PC-3 (cell line): ENCODE data around the gene CERS2. TPM values are rescaled to one million over a fixed set of nuclear protein-coding genes. Genes with fewer than 3 reads are reported as not detected.
A peak's percentile ranks its signal among the peaks of the same experiment; 100 is the strongest.

Experiments
- ATAC-seq: fragments of 200-7000 bp; cut with Tn5 transposase; 2 replicates; pipeline ENCODE4 v1.9.1; 2020; ENCODE audit warnings: mild to moderate bottlenecking, moderate library complexity
- BruUV-seq: library from RNA; stranded (reverse); fragments of 400-500 nt; replicated peaks from 2 replicates; lab custom pipeline; 2021; lab: Mats Ljungman, UMichigan
- CTCF ChIA-PET: fragments of 300-600 bp; sonication (Branson Sonifier 250); formaldehyde crosslinking; loops from one replicate; lab custom pipeline; 2022; ENCODE audit warnings: antibody characterized with exemption; lab: Charles Lee
- POLR2A ChIA-PET: fragments of 300-600 bp; sonication (Branson Sonifier 250); formaldehyde crosslinking; loops from one replicate; lab custom pipeline; 2022; ENCODE audit warnings: antibody characterized with exemption; ENCODE audit not compliant: unreplicated experiment; lab: Charles Lee
- DNase-seq: peaks from one replicate; pipeline ENCODE4 v3.0.0-alpha.2; 2015
- H2AFZ ChIP-seq: fragments of 300-600 bp; sonication (generic); 2 replicates; pipeline ENCODE4 v1.6.0; 2016; ENCODE audit warnings: antibody characterized with exemption, low read length
- H3F3A ChIP-seq: fragments of 300-600 bp; sonication (generic); one replicate; pipeline ENCODE4 v1.6.0; 2017; ENCODE audit warnings: antibody characterized with exemption, low read length, control low read depth, mild to moderate bottlenecking; ENCODE audit not compliant: unreplicated experiment
- H3K27ac ChIP-seq: fragments of 300-600 bp; sonication (generic); 2 replicates; pipeline ENCODE4 v1.5.1; 2016; ENCODE audit warnings: mild to moderate bottlenecking, low read length
- H3K27me3 ChIP-seq: fragments of 300-600 bp; sonication (generic); 2 replicates; pipeline ENCODE4 v1.6.1; 2016; ENCODE audit warnings: low read length, mixed read lengths
- H3K36me3 ChIP-seq: fragments of 300-600 bp; sonication (generic); 2 replicates; pipeline ENCODE4 v1.6.1; 2016; ENCODE audit warnings: low read depth, mixed run types, low read length, mixed read lengths
- H3K4me1 ChIP-seq: fragments of 300-600 bp; sonication (generic); 2 replicates; pipeline ENCODE4 v1.5.1; 2016; ENCODE audit warnings: low read length; ENCODE audit not compliant: insufficient read depth
- H3K4me2 ChIP-seq: fragments of 300-600 bp; sonication (generic); 2 replicates; pipeline ENCODE4 v1.6.0; 2016; ENCODE audit warnings: low read length
- H3K4me3 ChIP-seq: fragments of 300-600 bp; sonication (generic); 2 replicates; pipeline ENCODE4 v1.5.1; 2016; ENCODE audit warnings: mild to moderate bottlenecking, low read length, mixed read lengths
- H3K79me2 ChIP-seq: fragments of 300-600 bp; sonication (generic); 2 replicates; pipeline ENCODE4 v1.6.1; 2017; ENCODE audit warnings: low read length, mixed read lengths
- H3K9ac ChIP-seq: fragments of 300-600 bp; sonication (generic); 2 replicates; pipeline ENCODE4 v1.6.0; 2016; ENCODE audit warnings: mild to moderate bottlenecking, low read length
- H3K9me2 ChIP-seq: fragments of 300-600 bp; sonication (generic); replicated peaks from 2 replicates; pipeline ENCODE4 v1.6.1; 2016; ENCODE audit warnings: mixed run types, low read length, mixed read lengths
- H3K9me3 ChIP-seq: fragments of 300-600 bp; sonication (generic); 2 replicates; pipeline ENCODE4 v1.6.1; 2016; ENCODE audit warnings: low read length, mixed read lengths
- H4K20me1 ChIP-seq: fragments of 300-600 bp; sonication (generic); 2 replicates; pipeline ENCODE4 v1.6.1; 2016; ENCODE audit warnings: low read length, mixed read lengths
- CTCF ChIP-seq: fragments of 300-600 bp; sonication (generic); conservative IDR thresholded peaks from 2 replicates; pipeline ENCODE4 v1.5.1; 2017; ENCODE audit warnings: antibody characterized with exemption, low read depth, mild to moderate bottlenecking, low read length
- EZH2 ChIP-seq: fragments of 300-600 bp; sonication (generic); IDR thresholded peaks from one replicate; pipeline ENCODE4 v1.6.1; 2017; ENCODE audit warnings: antibody characterized with exemption, mild to moderate bottlenecking, low read length; ENCODE audit not compliant: unreplicated experiment
- EZH2phosphoT487 ChIP-seq: fragments of 300-600 bp; sonication (generic); IDR thresholded peaks from 2 replicates; pipeline ENCODE4 v1.6.1; 2018; ENCODE audit warnings: mild to moderate bottlenecking, antibody characterized with exemption, low read length, borderline replicate concordance
- intact Hi-C: fragments of 100-400 bp; cut with micrococcal nuclease; formaldehyde crosslinking; loops from 2 replicates; pipeline ENCODE4 v1.9.0; 2023
- total RNA-seq: library from RNA; depleted of rRNA; stranded (reverse); fragments of >200 nt; gene quantifications from 2 replicates; pipeline ENCODE4 v1.2.3, GENCODE V29; 2014

CERS2 gene
- total RNA-seq, 1 experiment from 2014 or later = 176 TPM

- TSS peak; percentile 49 for BruUV-seq
- Histone ChIP-seq H3K79me2 (peaks cover 32% of the 10 kb centered on the region), H3K9me2 (no peaks in the 10 kb centered on the region)
These were observed 33.9 kb upstream of the CERS2 start, which contains the start of gene PRUNE1 for GRCh38 chr1:151008244-151009205. Gene PRUNE1 (plus strand): TSS chr1:151008449. CDS start chr1:151008633, 184 bp downstream.

GRCh38 chr1:151007853-151008243, 33.2 kb upstream of the CERS2 start:
- DNase-seq = no peak
- H3K36me3 ChIP-seq = no peaks in the 10 kb centered on the region
- H3K4me2 ChIP-seq = peak overlapping the region; percentile 92
- H3K4me3 ChIP-seq = peak overlapping the region; percentile 86
- peak overlapping the region; percentile 13 for H2AFZ ChIP-seq
- peaks cover 32% of the 10 kb centered on the region for H3K79me2 ChIP-seq
- TF ChIP-seq EZH2 (no peak), EZH2phosphoT487 (no peak), CTCF (no peak)
- CTCF ChIA-PET = no interaction called here
- no peak for ATAC-seq
- H3K27me3 ChIP-seq = no peaks in the 10 kb centered on the region
- H4K20me1 ChIP-seq = no peaks in the 10 kb centered on the region
- intact Hi-C loops = loop anchor here (5.0 to 10.0 kb wide), 3 partner anchors 39 to 383 kb away; partner anchors contain the start of genes C1orf56, ENSA and GOLPH3L
- no TSS peak for BruUV-seq
- H3K27ac ChIP-seq = peak overlapping the region; percentile 82
- H3K9me2 ChIP-seq = no peaks in the 10 kb centered on the region
- H3F3A ChIP-seq = peaks cover 6% of the 10 kb centered on the region
- no peaks in the 10 kb centered on the region for H3K9me3 ChIP-seq
- peak overlapping the region; percentile 47 for H3K9ac ChIP-seq
- H3K4me1 ChIP-seq = peaks cover 37% of the 10 kb centered on the region
- POLR2A ChIA-PET = no interaction called here

More at GRCh38 chr1:151008244-151009205, 33.9 kb upstream of the CERS2 start, which contains the start of gene PRUNE1:
- TF ChIP-seq CTCF (no peak), EZH2phosphoT487 (no peak), EZH2 (no peak)
- Histone ChIP-seq H3K27ac (peak within 1 kb of the TSS; percentile 82), H4K20me1 (no peaks in the 10 kb centered on the region), H3K9ac (peak within 1 kb of the TSS; percentile 87), H3K4me2 (peak within 1 kb of the TSS; percentile 92), H2AFZ (peak within 1 kb of the TSS; percentile 99), H3F3A (peaks cover 6% of the 10 kb centered on the region), H3K4me3 (peak within 1 kb of the TSS; percentile 86), H3K9me3 (no peaks in the 10 kb centered on the region), H3K27me3 (no peaks in the 10 kb centered on the region), H3K4me1 (peaks cover 37% of the 10 kb centered on the region), H3K36me3 (no peaks in the 10 kb centered on the region)
- ATAC-seq (peak; percentile 83), DNase-seq (peak; percentile 100)
- intact Hi-C loops = loop anchor here (5.0 to 10.0 kb wide), 3 partner anchors 39 to 384 kb away; partner anchors contain the start of genes C1orf56, ENSA and GOLPH3L
- CTCF ChIA-PET = no interaction called here
- POLR2A ChIA-PET = no interaction called here
